GM12875 (cell line): ENCODE data around the gene TMEM14B.

Source experiments
- H3K4me3 ChIP-seq: one replicate; pipeline ENCODE4 v1.5.1; 2011; ENCODE audit warnings: low read depth, low read length, control low read depth
- TF ChIP-seq, protein P1 (sequence below): IDR thresholded peaks from 2 replicates; pipeline ENCODE4 v1.5.1; 2011; ENCODE audit warnings: low read depth, mild to moderate bottlenecking, control low read depth, inconsistent platforms, low read length, moderate library complexity, borderline replicate concordance; ENCODE audit not compliant: insufficient read depth

TMEM14B gene

GRCh38 chr6:10722570-10722819 is 25.1 kb upstream of the TMEM14B start:
- peak overlapping the region; percentile 54 for H3K4me3 ChIP-seq
- TF ChIP-seq, protein P1, sequence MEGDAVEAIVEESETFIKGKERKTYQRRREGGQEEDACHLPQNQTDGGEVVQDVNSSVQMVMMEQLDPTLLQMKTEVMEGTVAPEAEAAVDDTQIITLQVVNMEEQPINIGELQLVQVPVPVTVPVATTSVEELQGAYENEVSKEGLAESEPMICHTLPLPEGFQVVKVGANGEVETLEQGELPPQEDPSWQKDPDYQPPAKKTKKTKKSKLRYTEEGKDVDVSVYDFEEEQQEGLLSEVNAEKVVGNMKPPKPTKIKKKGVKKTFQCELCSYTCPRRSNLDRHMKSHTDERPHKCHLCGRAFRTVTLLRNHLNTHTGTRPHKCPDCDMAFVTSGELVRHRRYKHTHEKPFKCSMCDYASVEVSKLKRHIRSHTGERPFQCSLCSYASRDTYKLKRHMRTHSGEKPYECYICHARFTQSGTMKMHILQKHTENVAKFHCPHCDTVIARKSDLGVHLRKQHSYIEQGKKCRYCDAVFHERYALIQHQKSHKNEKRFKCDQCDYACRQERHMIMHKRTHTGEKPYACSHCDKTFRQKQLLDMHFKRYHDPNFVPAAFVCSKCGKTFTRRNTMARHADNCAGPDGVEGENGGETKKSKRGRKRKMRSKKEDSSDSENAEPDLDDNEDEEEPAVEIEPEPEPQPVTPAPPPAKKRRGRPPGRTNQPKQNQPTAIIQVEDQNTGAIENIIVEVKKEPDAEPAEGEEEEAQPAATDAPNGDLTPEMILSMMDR, result no peak

DNA sequence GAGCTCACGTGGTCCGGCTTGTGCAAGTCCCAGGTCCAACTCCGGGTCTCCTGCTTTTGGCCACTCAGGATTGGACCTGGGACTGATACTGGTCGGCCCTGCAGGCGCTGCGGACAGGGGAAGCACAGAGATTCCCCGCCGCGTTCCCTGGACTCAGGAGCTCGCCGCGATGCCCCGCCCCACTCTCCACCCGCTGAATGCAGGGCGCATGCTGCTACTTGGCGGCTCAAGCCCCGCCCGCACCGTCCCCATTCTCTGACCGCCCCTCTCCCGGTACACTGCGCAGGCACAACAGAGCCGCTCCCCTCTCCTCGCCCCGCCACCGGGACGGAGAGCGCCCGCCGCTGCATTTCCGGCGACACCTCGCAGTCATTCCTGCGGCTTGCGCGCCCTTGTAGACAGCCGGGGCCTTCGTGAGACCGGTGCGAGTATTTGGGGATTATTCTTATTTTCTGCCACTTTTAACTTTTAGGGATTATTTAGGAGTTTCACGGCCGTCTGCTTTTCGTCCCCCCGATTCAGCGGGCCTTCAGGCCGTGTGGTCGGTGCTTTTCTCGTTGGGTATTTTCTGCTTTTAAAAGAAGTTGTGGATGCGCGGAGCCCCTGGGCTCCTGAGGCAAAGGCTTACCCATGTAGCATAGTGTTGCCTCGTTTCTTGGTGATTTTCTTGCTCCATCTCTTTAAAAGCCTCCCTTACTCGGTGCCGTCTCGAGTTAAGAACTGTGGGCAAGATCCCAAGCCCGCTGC is 24.6 kb upstream of the TMEM14B start, which contains the start of gene TMEM14C:
Gene TMEM14C (plus strand): TSS at position 251 of the 747 bp plus-strand sequence. CDS start 1,544 bp downstream, outside the sequence.
- peak within 1 kb of the TSS; percentile 54 for H3K4me3 ChIP-seq
- TF ChIP-seq, protein P1, result no peak

GRCh38 chr6:10723567-10723881 is 24.1 kb upstream of the TMEM14B start:
- TF ChIP-seq, protein P1, result no peak
- peak overlapping the region; percentile 54 for H3K4me3 ChIP-seq

- H3K4me3 ChIP-seq, result no peak overlapping the region
- TF ChIP-seq, protein P1, result no peak
Observed at GRCh38 chr6:10725044-10725443, 22.6 kb upstream of the TMEM14B start.

GRCh38 chr6:10725716-10726115 is 21.9 kb upstream of the TMEM14B start:
- TF ChIP-seq, protein P1, result no peak
- no peak overlapping the region for H3K4me3 ChIP-seq

- H3K4me3 ChIP-seq, result no peak overlapping the region
- TF ChIP-seq, protein P1, result no peak
Observed at GRCh38 chr6:10730254-10730653, 17.4 kb upstream of the TMEM14B start.

- TF ChIP-seq, protein P1, result no peak
Observed at GRCh38 chr6:10733151-10733715, 14.4 kb upstream of the TMEM14B start.

More at GRCh38 chr6:10733151-10733715, 14.4 kb upstream of the TMEM14B start:
- no peak overlapping the region for H3K4me3 ChIP-seq
